ENCODE data around the gene KDM6A.
"Not testable (repeated sequence)": the region's sequence is repeated elsewhere in the genome, so short reads cannot be mapped to it uniquely, and the experiment has no call there.

KDM6A gene

GRCh38 chrX:44890247-44890646 lies 17.3 kb downstream of the KDM6A start:
- DNase-seq: no peak

GRCh38 chrX:44890687-44891086 lies 17.7 kb downstream of the KDM6A start:
- DNase-seq: not testable (repeated sequence)

GRCh38 chrX:44891642-44892041 lies 18.7 kb downstream of the KDM6A start:
- no peak for DNase-seq

GRCh38 chrX:44896876-44897186 lies 23.8 kb downstream of the KDM6A start:
- DNase-seq: no peak

GRCh38 chrX:44897539-44897938 lies 24.6 kb downstream of the KDM6A start:
- no peak for DNase-seq

- no peak for DNase-seq
Measured at GRCh38 chrX:44898411-44899221, 25.6 kb downstream of the KDM6A start.

- no peak for DNase-seq
Measured at GRCh38 chrX:44899946-44900345, 27.0 kb downstream of the KDM6A start.

GRCh38 chrX:44903107-44903506 lies 30.1 kb downstream of the KDM6A start:
- DNase-seq: peak; percentile 87

GRCh38 chrX:44903830-44904530 lies 31.0 kb downstream of the KDM6A start:
- DNase-seq: no peak

- DNase-seq: no peak
Measured at GRCh38 chrX:44904542-44905115, 31.6 kb downstream of the KDM6A start.

- DNase-seq: no peak
Measured at GRCh38 chrX:44906041-44906440, 33.1 kb downstream of the KDM6A start.

- no peak for DNase-seq
Measured at GRCh38 chrX:44906542-44906941, 33.6 kb downstream of the KDM6A start.

GRCh38 chrX:44908153-44908552 lies 35.2 kb downstream of the KDM6A start:
- no peak for DNase-seq

- DNase-seq: no peak
Measured at GRCh38 chrX:44908827-44909226, 35.8 kb downstream of the KDM6A start.

GRCh38 chrX:44910508-44910907 lies 37.5 kb downstream of the KDM6A start:
- not testable (repeated sequence) for DNase-seq

GRCh38 chrX:44911074-44911600 lies 38.1 kb downstream of the KDM6A start:
- DNase-seq: not testable (repeated sequence)

GRCh38 chrX:44913656-44914531 lies 40.9 kb downstream of the KDM6A start:
- no peak for DNase-seq

- DNase-seq: peak; percentile 36
Measured at GRCh38 chrX:44914532-44915198, 41.7 kb downstream of the KDM6A start.

GRCh38 chrX:44915361-44915868 lies 42.4 kb downstream of the KDM6A start:
- DNase-seq: no peak

- DNase-seq: no peak
Measured at GRCh38 chrX:44918722-44919121, 45.7 kb downstream of the KDM6A start.

GRCh38 chrX:44922980-44923379 lies 50.0 kb downstream of the KDM6A start:
- no peak for DNase-seq

- DNase-seq: no peak
Measured at GRCh38 chrX:44927398-44927797, 54.4 kb downstream of the KDM6A start.

All from fibroblast of skin of back (primary cell).